ENCODE data around the gene JUND. TPM values are rescaled to one million over a fixed set of nuclear protein-coding genes. Genes with fewer than 3 reads are reported as not detected.
A peak's percentile ranks its signal among the peaks of the same experiment; 100 is the strongest.

JUND gene
- total RNA-seq, 1 experiment from 2014 or later = 221 TPM

DNA sequence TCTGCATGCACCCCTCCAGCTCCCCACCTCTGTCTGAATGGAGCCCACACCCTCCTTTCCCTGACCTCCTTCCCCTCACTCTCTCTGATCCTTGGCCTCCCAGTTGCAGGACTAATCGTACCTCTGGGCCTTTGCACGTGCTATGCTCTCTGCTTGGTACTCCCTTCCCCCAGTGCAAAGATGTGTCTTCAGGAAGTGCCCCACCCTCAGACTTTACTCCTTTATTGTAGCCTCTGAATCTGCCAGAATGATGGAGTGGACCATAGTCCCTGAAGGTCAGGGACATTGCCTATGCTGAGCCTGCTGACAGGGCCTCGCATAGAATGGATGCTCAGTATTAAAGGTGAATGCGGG, 1.3 kb upstream of the JUND start:
- DNase-seq (ENCODE audit: low read depth, low spot score) (no peak), ATAC-seq (no peak)
- Histone ChIP-seq H3K4me3 (replicated peaks in 1 of 2; ENCODE audit: low read depth in 1 of 2, low read length in 2 of 2) (peak overlapping the region; percentile 70 to 78), H3K9ac (ENCODE audit: low read length) (peak overlapping the region; percentile 99), H3K9me2 (ENCODE audit: insufficient read depth) (no peaks in the 10 kb centered on the region), H3K4me2 (ENCODE audit: low read length) (peak overlapping the region; percentile 91), H3K9me3 (ENCODE audit: control insufficient read depth in 1 of 2, insufficient read depth in 1 of 2, low read depth in 1 of 2, low read length in 2 of 2) (no peaks in the 10 kb centered on the region), H3K27ac (ENCODE audit: low read depth, low read length) (peak overlapping the region; percentile 100), H3K36me3 (ENCODE audit: control insufficient read depth in 1 of 2, insufficient read depth in 2 of 2, low read length in 2 of 2) (0 out of 4 replicates have a peak, but pooled peaks cover 0 to 4% of the 10 kb centered on the region in 2 experiments), H4K20me1 (ENCODE audit: insufficient read depth) (no peaks in the 10 kb centered on the region), H3K79me2 (ENCODE audit: insufficient read depth, low read length) (peaks cover 28% of the 10 kb centered on the region), H3K4me1 (ENCODE audit: control insufficient read depth in 1 of 2, insufficient read depth in 2 of 2, low read length in 2 of 2) (peaks cover 39 to 48% of the 10 kb centered on the region in 2 experiments), H3K27me3 (ENCODE audit: insufficient read depth, low read length) (no peaks in the 10 kb centered on the region), H2AFZ (ENCODE audit: low read depth, low read length, poor library complexity, severe bottlenecking) (no peak overlapping the region)
- ChIA-PET POLR2A (interaction anchor here (2.9 to 5.3 kb wide), 6 partner anchors 9 to 91 kb away, joined by 23 to 138 read pairs (median 32); partner anchors contain the start of genes MPV17L2 and RAB3A), CTCF (interaction anchor here (5.7 kb wide), 1 partner anchor 46 kb away, joined by 76 read pairs; no protein-coding TSS in a partner anchor), RAD21 (ENCODE audit: low non-redundant PET in 1 of 2, low total read pairs in 2 of 2, uncharacterized antibody in 2 of 2, unreplicated experiment in 2 of 2) (interaction anchor here in 1 of 2 experiments (1.6 kb wide), 1 partner anchor 22 kb away, joined by 4 read pairs; no protein-coding TSS in a partner anchor)
- intact Hi-C loops (cut with micrococcal nuclease) = no loop called here
- TF ChIP-seq, protein P1, sequence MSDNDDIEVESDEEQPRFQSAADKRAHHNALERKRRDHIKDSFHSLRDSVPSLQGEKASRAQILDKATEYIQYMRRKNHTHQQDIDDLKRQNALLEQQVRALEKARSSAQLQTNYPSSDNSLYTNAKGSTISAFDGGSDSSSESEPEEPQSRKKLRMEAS (IDR thresholded peaks at IDR 0.05) = peak; percentile 71
- TF ChIP-seq SIN3A (IDR thresholded peaks at IDR 0.05; ENCODE audit: low read depth) = no peak
- no TSS peak for BruUV-seq (replicated peaks)

DNA sequence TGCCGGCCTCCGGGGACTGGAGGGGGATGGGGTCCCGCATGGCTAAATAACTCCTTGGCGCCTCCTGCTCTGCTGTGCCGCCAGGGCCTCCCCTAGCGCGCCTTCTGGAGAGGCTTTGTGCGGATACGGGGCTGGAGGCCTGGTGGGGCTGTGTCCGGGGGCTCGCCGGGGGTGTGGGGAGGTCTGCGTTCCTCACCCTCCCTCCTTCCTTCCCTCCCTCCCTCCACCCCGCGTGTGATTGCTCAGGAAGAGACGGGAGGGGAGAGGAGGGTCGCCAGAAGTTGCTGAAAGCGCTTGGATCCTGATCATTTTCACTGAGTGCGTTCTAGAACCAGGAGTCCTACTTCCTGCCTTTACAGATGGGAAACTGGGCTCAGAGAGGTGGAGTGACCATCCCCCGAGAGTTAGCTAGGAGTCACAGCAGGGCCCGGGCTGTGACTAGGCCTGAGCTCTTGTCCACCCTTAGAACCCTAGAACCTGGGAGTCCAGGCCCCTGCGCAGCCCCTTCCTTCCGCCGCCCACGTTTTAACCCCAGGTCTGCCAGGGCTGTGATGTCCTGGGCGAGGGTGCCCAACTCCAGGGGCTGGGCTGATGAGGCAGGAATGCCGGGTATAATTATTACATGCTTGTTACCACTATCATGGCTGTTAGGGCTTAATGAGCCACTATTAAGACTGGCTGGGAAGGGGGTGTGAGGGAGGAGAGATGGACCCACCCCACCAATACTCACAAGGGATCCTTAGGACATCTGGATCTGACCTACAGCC, 782 bp upstream of the JUND start:
- H3K9me2 ChIP-seq (ENCODE audit: insufficient read depth) = no peaks in the 10 kb centered on the region
- H3K36me3 ChIP-seq (ENCODE audit: control insufficient read depth in 1 of 2, insufficient read depth in 2 of 2, low read length in 2 of 2) = 0 out of 4 replicates have a peak, but pooled peaks cover 0 to 4% of the 10 kb centered on the region in 2 experiments
- intact Hi-C loops (cut with micrococcal nuclease) = no loop called here
- H3K79me2 ChIP-seq (ENCODE audit: insufficient read depth, low read length) = peaks cover 29% of the 10 kb centered on the region
- peak; percentile 5 for ATAC-seq
- H2AFZ ChIP-seq (ENCODE audit: low read depth, low read length, poor library complexity, severe bottlenecking) = no peak overlapping the region
- H3K4me1 ChIP-seq (ENCODE audit: control insufficient read depth in 1 of 2, insufficient read depth in 2 of 2, low read length in 2 of 2) = peaks cover 41 to 53% of the 10 kb centered on the region in 2 experiments
- ChIA-PET CTCF (interaction anchor here (1.0 to 5.7 kb wide), 5 partner anchors 10 to 134 kb away, joined by 3 to 76 read pairs (median 28); partner anchors contain the start of genes GDF15 and LSM4), RAD21 (ENCODE audit: low non-redundant PET in 1 of 2, low total read pairs in 2 of 2, uncharacterized antibody in 2 of 2, unreplicated experiment in 2 of 2) (interaction anchor here (1.0 to 1.6 kb wide), 3 partner anchors 11 to 23 kb away, joined by 4 to 5 read pairs (median 5); no protein-coding TSS in a partner anchor), POLR2A (interaction anchor here (0.5 to 5.3 kb wide), 34 partner anchors 10 to 284 kb away, joined by 3 to 138 read pairs (median 6); partner anchors contain the start of genes GDF15, IFI30, LSM4 and MPV17L2)
- no peaks in the 10 kb centered on the region for H4K20me1 ChIP-seq (ENCODE audit: insufficient read depth)
- H3K9me3 ChIP-seq (ENCODE audit: control insufficient read depth in 1 of 2, insufficient read depth in 1 of 2, low read depth in 1 of 2, low read length in 2 of 2) = no peaks in the 10 kb centered on the region
- no peak for DNase-seq (ENCODE audit: low read depth, low spot score)
- H3K4me2 ChIP-seq (ENCODE audit: low read length) = peak overlapping the region; percentile 91
- TSS peak; percentile 92 for BruUV-seq (replicated peaks)
- H3K9ac ChIP-seq (ENCODE audit: low read length) = peak overlapping the region; percentile 99
- H3K27ac ChIP-seq (ENCODE audit: low read depth, low read length) = peak overlapping the region; percentile 100
- H3K27me3 ChIP-seq (ENCODE audit: insufficient read depth, low read length) = no peaks in the 10 kb centered on the region
- H3K4me3 ChIP-seq (replicated peaks in 1 of 2; ENCODE audit: low read depth in 1 of 2, low read length in 2 of 2) = peak overlapping the region; percentile 70 to 78
- TF ChIP-seq EZH2 (IDR thresholded peaks at IDR 0.05) (no peak), FOSL1 (IDR thresholded peaks at IDR 0.05; ENCODE audit: low read depth) (no peak), POLR2A (IDR thresholded peaks at IDR 0.05; ENCODE audit: borderline replicate concordance, extremely low read depth, insufficient read depth, insufficient read length) (peak; percentile 13), POLR2AphosphoS5 (IDR thresholded peaks at IDR 0.05; ENCODE audit: low read depth, low read length) (peak; percentile 61), ZNF274 (IDR thresholded peaks at IDR 0.05; ENCODE audit: low read depth, low read length) (no peak), RAD21 (IDR thresholded peaks at IDR 0.05; ENCODE audit: low read depth) (no peak), SRF (IDR thresholded peaks at IDR 0.05; ENCODE audit: low read depth) (no peak), SIN3A (IDR thresholded peaks at IDR 0.05; ENCODE audit: low read depth) (no peak), ZFX (IDR thresholded peaks at IDR 0.05) (peak; percentile 61), CEBPB (IDR thresholded peaks at IDR 0.05; ENCODE audit: low read depth) (no peak), TCF7L2 (IDR thresholded peaks at IDR 0.05; ENCODE audit: borderline replicate concordance, extremely low read depth, insufficient read depth, insufficient read length) (no peak), YY1 (IDR thresholded peaks at IDR 0.05; ENCODE audit: extremely low read depth, insufficient replicate concordance, low read depth, low read length) (no peak), JUND (IDR thresholded peaks at IDR 0.05) (no peak), SP1 (IDR thresholded peaks at IDR 0.05; ENCODE audit: low read depth) (no peak), EZH2phosphoT487 (IDR thresholded peaks at IDR 0.05; ENCODE audit: borderline replicate concordance) (no peak), EGR1 (IDR thresholded peaks at IDR 0.05; ENCODE audit: low read depth) (peak; percentile 65; the same call in 1 of the 2 replicates)
- TF ChIP-seq, protein P2, sequence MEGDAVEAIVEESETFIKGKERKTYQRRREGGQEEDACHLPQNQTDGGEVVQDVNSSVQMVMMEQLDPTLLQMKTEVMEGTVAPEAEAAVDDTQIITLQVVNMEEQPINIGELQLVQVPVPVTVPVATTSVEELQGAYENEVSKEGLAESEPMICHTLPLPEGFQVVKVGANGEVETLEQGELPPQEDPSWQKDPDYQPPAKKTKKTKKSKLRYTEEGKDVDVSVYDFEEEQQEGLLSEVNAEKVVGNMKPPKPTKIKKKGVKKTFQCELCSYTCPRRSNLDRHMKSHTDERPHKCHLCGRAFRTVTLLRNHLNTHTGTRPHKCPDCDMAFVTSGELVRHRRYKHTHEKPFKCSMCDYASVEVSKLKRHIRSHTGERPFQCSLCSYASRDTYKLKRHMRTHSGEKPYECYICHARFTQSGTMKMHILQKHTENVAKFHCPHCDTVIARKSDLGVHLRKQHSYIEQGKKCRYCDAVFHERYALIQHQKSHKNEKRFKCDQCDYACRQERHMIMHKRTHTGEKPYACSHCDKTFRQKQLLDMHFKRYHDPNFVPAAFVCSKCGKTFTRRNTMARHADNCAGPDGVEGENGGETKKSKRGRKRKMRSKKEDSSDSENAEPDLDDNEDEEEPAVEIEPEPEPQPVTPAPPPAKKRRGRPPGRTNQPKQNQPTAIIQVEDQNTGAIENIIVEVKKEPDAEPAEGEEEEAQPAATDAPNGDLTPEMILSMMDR (IDR thresholded peaks at IDR 0.05 in 2 of 3, conservative IDR thresholded peaks at IDR 0.05 in 1 of 3; ENCODE audit: borderline replicate concordance in 1 of 3, insufficient read depth in 1 of 3, low read depth in 2 of 3, low read length in 2 of 3) = no peak

Measured in HCT116 (cell line).